GM18526 (cell line): Measurements from ENCODE around the gene RFX6.

Experiments
- POLR2A ChIP-seq: IDR thresholded peaks from 3 replicates; pipeline ENCODE4 v1.6.1; 2011; ENCODE audit not compliant: insufficient read length; ENCODE audit errors: extremely low read depth

RFX6 gene

DNA sequence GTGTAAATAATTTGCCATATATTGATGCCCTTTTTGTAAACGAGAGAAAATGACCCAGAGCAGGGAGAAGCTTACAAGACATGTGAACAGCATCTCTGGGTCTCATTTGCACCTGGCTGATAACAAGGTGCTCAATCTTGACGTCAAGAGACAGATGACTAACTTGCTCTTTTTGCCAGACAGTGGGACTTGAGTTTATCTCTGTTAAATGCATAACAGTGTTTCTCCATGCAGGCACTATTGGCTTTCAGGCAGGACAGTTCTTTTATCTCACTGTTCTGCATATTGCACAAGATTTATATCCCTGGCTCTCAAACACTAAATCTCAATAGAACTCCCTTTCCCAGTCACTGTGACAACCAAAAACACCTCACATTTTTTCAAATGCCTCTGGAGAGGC, 56.4 kb downstream of the RFX6 start:
- TF ChIP-seq POLR2A: no peak

DNA sequence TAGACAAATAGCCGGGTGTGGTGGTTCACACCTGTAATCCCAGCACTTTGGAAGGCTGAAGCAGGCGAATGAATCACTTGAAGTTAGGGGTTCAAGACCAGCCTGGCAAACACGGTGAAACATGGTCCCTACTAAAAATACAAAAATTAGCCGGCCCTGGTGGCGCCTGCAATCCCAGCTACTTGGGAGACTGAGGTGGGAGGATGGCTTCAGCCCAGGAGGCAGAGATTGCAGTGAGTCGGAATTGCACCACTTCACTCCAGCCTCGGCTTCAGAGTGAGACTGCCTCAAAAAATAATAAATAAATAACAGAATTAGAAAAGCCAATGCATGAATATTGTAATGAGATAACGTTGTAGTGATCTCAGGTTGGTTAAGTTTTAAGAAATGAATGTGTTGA, 61.3 kb downstream of the RFX6 start:
- no peak for TF ChIP-seq POLR2A

GRCh38 chr6:116941727-116942126, 64.7 kb downstream of the RFX6 start:
- TF ChIP-seq POLR2A: no peak

GRCh38 chr6:116945809-116946208, 68.8 kb downstream of the RFX6 start:
- no peak for TF ChIP-seq POLR2A

GRCh38 chr6:116948533-116949304, 71.7 kb downstream of the RFX6 start:
- TF ChIP-seq POLR2A: no peak

GRCh38 chr6:116949964-116950363, 72.9 kb downstream of the RFX6 start:
- TF ChIP-seq POLR2A: no peak

DNA sequence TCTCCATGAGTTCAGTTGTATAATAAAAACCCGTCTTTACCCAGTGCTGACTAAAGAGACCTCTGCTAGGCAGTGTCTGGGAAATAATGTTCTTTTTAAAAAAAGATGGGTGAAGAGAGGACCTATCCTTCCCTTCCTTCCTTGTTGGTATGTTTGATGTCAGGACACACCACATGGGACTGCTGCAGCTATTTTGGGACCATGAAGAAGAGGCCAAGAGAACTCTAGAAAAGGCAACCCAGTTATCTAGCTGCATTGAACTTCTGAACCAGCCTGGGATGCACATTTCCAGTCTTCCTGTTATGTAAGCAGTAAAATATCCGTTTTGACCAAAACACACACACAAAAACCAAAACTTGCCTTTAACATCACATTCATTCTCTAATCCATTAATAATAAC, 77.3 kb downstream of the RFX6 start:
- no peak for TF ChIP-seq POLR2A

- no peak for TF ChIP-seq POLR2A
Observed at GRCh38 chr6:116954938-116955337, 77.9 kb downstream of the RFX6 start.

DNA sequence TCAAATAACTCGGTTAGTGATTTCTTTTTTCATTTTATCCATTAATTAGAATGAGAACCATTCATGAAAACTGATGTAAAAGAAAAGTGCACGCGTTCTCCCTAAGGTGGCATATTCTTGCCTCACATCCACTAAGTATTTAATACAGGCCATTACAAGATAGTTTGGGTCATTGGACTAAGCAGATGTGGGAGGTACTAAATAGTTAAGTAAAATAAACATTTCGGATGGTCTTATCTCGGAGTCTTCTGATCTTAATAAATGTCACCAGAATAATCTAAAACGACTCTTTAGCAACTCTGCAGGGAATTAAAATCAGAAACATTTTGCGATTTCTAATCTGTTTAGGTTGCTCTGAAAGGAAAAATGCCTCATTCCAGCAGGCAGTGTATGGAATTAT, 78.7 kb downstream of the RFX6 start:
- no peak for TF ChIP-seq POLR2A

- no peak for TF ChIP-seq POLR2A
Observed at GRCh38 chr6:116963972-116964371, 86.9 kb downstream of the RFX6 start.

- no peak for TF ChIP-seq POLR2A
Observed at GRCh38 chr6:116966675-116967576, 89.9 kb downstream of the RFX6 start.

GRCh38 chr6:116969211-116969863, 92.3 kb downstream of the RFX6 start:
- no peak for TF ChIP-seq POLR2A

DNA sequence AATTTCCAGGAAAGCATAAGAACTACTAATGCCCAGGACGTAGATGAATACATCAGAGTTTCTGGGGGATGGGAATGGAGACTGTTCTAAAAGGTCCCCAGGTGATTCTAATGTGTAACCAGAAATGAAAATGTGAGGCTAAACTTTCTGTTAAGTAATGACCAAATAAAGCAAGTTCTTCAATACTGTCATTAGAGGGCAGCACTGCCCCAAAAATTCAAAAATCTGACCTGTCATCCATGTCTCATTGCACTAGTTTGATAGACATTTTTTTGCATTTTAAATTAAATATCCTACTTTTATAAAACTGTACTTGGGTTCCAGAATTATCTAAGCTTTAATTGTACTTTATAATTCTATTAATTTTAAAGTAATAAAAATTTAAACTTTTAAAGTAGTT, 94.9 kb downstream of the RFX6 start:
- no peak for TF ChIP-seq POLR2A

- TF ChIP-seq POLR2A: no peak
Observed at GRCh38 chr6:116973976-116974375, 96.9 kb downstream of the RFX6 start.

GRCh38 chr6:116974526-116975316, 97.7 kb downstream of the RFX6 start:
- no peak for TF ChIP-seq POLR2A
